BJ (cell line): ENCODE measurements around the gene COG5. TPM values are rescaled to one million over a fixed set of nuclear protein-coding genes. Genes with fewer than 3 reads are reported as not detected.
A peak's percentile ranks its signal among the peaks of the same experiment; 100 is the strongest.

Source experiments
- CTCF ChIA-PET: fragments of 350-600 bp; formaldehyde crosslinking; extraction: SDS; loops from one replicate; lab custom pipeline; 2021; ENCODE audit warnings: antibody characterized with exemption, inconsistent platforms; lab: Yijun Ruan, JAX
- POLR2A ChIA-PET: fragments of 300-600 bp; sonication (Branson Sonifier 250); formaldehyde crosslinking; extraction: SDS; loops from one replicate; lab custom pipeline; 2021; ENCODE audit warnings: antibody characterized with exemption; lab: Charles Lee
- DNase-seq: peaks from one replicate; pipeline ENCODE4 v3.0.0-alpha.2; 2011; ENCODE audit warnings: low read depth
- H3K27me3 ChIP-seq: 2 replicates; pipeline ENCODE4 v1.6.0; 2011; ENCODE audit warnings: low read length; ENCODE audit not compliant: control insufficient read depth, insufficient read depth
- H3K36me3 ChIP-seq: 2 replicates; pipeline ENCODE4 v1.5.1; 2011; ENCODE audit warnings: low read length; ENCODE audit not compliant: control insufficient read depth, insufficient read depth
- H3K4me3 ChIP-seq: 2 replicates; pipeline ENCODE4 v1.5.1; 2011; ENCODE audit warnings: low read depth, mild to moderate bottlenecking, control low read depth, low read length
- CTCF ChIP-seq: IDR thresholded peaks from 2 replicates; pipeline ENCODE4 v1.5.1; 2011; ENCODE audit warnings: low read depth, mild to moderate bottlenecking, control low read depth, inconsistent platforms, low read length, moderate library complexity; ENCODE audit not compliant: insufficient read depth
- polyA plus RNA-seq: library from polyadenylated mRNA; depleted of rRNA; stranded (reverse); fragments of >200 nt; gene quantifications from 2 replicates; pipeline ENCODE4 v1.2.3, GENCODE V29; 2011

COG5 gene
- polyA plus RNA-seq, 1 experiment: 20.5 TPM

- ChIA-PET POLR2A (no interaction called here), CTCF (interaction anchor here (0.6 to 1.2 kb wide), 3 partner anchors 9 to 930 kb away, joined by 3 read pairs; no protein-coding TSS in a partner anchor)
- TF ChIP-seq CTCF: no peak
- DNase-seq: peak; percentile 31
- Histone ChIP-seq H3K4me3 (no peak overlapping the region), H3K27me3 (no peaks in the 10 kb centered on the region), H3K36me3 (no peaks in the 10 kb centered on the region)
Measured at GRCh38 chr7:107392830-107393229, 170.9 kb downstream of the COG5 start.

GRCh38 chr7:107390916-107391315 lies 172.8 kb downstream of the COG5 start:
- H3K27me3 ChIP-seq: no peaks in the 10 kb centered on the region
- H3K36me3 ChIP-seq: no peaks in the 10 kb centered on the region
- no peak for TF ChIP-seq CTCF
- DNase-seq: no peak
- no peak overlapping the region for H3K4me3 ChIP-seq
- POLR2A ChIA-PET: no interaction called here
- CTCF ChIA-PET: interaction anchor here (1.1 kb wide), 1 partner anchor 35 kb away, joined by 3 read pairs; no protein-coding TSS in a partner anchor

DNA sequence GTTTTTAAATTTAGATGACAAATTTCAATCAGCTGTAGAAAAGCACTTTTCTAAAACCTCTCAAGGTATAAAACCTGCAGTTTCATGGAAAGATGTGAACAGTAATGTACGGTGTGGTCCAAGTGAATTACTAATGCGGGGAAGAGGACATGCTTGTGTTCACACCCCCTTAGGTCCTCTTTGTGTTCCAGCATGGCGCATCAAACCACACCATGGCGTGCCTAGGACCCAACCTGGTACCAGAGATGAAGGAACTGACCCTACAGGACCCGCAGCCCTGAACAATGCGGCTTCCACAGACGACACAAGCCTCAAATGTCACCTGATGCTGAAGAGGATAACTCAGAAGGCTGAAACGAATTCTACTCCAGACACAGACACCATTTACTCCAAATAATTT lies 175.1 kb downstream of the COG5 start:
- no peak for TF ChIP-seq CTCF
- Histone ChIP-seq H3K36me3 (no peaks in the 10 kb centered on the region; the same call in 1 of the 2 replicates), H3K27me3 (no peaks in the 10 kb centered on the region), H3K4me3 (no peak overlapping the region)
- DNase-seq: no peak
- POLR2A ChIA-PET: no interaction called here
- CTCF ChIA-PET: no interaction called here

DNA sequence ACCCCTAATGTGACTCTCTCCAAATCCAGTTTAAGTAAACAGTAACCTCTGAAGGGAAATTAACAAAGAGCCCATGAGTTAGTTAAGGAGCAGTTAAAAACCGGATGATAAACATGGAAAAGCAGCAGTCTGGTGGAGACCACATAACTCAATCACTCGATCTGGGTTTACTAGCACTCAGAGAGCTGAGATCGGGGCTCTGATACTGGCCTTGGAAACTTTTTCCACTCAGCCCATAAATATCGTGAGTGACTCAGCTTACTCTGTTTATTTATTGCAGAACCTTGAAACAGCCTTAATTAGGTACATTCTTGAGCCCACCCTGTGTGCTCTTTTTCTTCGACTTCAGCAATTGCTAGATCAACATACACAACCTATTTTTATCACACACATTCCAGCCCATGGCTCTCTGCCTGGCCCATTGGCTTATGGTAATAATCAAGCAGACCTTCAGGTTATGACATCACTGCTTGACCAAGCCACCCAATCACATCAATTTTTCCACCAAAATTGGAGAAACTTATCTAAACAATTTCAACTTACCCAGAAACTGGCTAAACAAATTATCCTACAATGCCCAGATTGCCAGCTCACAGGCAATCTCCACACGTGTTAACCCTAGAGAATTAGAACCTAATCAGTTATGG lies 176.0 kb downstream of the COG5 start:
- no peak for TF ChIP-seq CTCF
- ChIA-PET POLR2A (interaction anchor here (0.7 kb wide), 1 partner anchor 219 kb away, joined by 6 read pairs; the partner anchor contains the start of gene HBP1), CTCF (interaction anchor here (0.9 to 1.1 kb wide), 2 partner anchors 13 to 32 kb away, joined by 3 to 4 read pairs; no protein-coding TSS in a partner anchor)
- peak; percentile 92 for DNase-seq
- H3K4me3 ChIP-seq: no peak overlapping the region
- no peaks in the 10 kb centered on the region for H3K27me3 ChIP-seq
- no peaks in the 10 kb centered on the region; the same call in 1 of the 2 replicates for H3K36me3 ChIP-seq

DNA sequence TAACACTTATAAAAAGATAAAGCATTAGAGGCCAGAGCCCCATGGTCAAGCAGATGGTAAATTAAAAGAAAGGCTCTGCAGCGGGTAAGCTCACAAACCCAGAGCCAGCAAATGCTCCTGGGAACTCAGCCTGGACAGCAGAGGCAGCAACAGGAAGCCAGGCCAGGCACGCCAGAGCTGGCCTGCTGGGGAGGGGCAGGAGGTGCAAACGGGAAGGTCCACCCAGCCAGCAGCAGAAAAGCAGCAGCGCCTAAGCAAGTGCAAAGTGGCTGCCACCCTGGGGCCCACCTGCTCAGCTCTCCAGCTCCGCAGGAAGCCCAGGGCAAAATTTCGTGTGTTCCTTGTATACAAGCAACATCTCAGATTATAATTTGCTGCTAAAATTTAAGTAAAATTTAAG lies 176.6 kb downstream of the COG5 start:
- DNase-seq: peak; percentile 32
- CTCF ChIA-PET: interaction anchor here (0.9 to 1.1 kb wide), 2 partner anchors 12 to 31 kb away, joined by 3 to 4 read pairs; no protein-coding TSS in a partner anchor
- POLR2A ChIA-PET: no interaction called here
- TF ChIP-seq CTCF: 0 out of 2 replicates have a peak, but pooled peaks have one; percentile 9
- Histone ChIP-seq H3K36me3 (no peaks in the 10 kb centered on the region; the same call in 1 of the 2 replicates), H3K4me3 (no peak overlapping the region), H3K27me3 (no peaks in the 10 kb centered on the region)
